Neural cell (in vitro differentiated cells): ENCODE data around the gene ERCC3.

Experiments used
- EP300 ChIP-seq: fragments of 450-650 bp; conservative IDR thresholded peaks from 2 replicates; pipeline ENCODE4 v1.6.1; 2014; ENCODE audit warnings: antibody characterized with exemption, mild to moderate bottlenecking, moderate library complexity; ENCODE audit not compliant: poor library complexity, severe bottlenecking
- EZH2 ChIP-seq: fragments of 200-600, 300-800 bp; shearing (Covaris generic), sonication (generic); IDR thresholded peaks from 2 replicates; pipeline ENCODE4 v1.6.1; 2014; ENCODE audit warnings: antibody characterized with exemption, low read length, borderline replicate concordance, mild to moderate bottlenecking; ENCODE audit not compliant: insufficient read depth, poor library complexity, severe bottlenecking
- MXI1 ChIP-seq: fragments of 450-650 bp; conservative IDR thresholded peaks from 2 replicates; pipeline ENCODE4 v1.6.1; 2014; ENCODE audit warnings: antibody characterized with exemption, mild to moderate bottlenecking; ENCODE audit not compliant: poor library complexity, severe bottlenecking
- POLR2AphosphoS5 ChIP-seq: IDR thresholded peaks from 2 replicates; pipeline ENCODE4 v1.6.1; 2012
- REST ChIP-seq: IDR thresholded peaks from 2 replicates; pipeline ENCODE4 v1.6.1; 2012; ENCODE audit warnings: borderline replicate concordance
- SMC3 ChIP-seq: fragments of 450-650 bp; conservative IDR thresholded peaks from 2 replicates; pipeline ENCODE4 v1.6.1; 2014; ENCODE audit warnings: antibody characterized with exemption, mild to moderate bottlenecking, moderate library complexity; ENCODE audit not compliant: poor library complexity
- TAF1 ChIP-seq: IDR thresholded peaks from 2 replicates; pipeline ENCODE4 v1.6.1; 2012; ENCODE audit warnings: low read depth
- TF ChIP-seq, protein P1 (sequence below): fragments of 450-650 bp; IDR thresholded peaks from 2 replicates; pipeline ENCODE4 v1.5.1; 2014; ENCODE audit warnings: antibody characterized with exemption, mild to moderate bottlenecking, moderate library complexity; ENCODE audit not compliant: poor library complexity, severe bottlenecking

DNA sequence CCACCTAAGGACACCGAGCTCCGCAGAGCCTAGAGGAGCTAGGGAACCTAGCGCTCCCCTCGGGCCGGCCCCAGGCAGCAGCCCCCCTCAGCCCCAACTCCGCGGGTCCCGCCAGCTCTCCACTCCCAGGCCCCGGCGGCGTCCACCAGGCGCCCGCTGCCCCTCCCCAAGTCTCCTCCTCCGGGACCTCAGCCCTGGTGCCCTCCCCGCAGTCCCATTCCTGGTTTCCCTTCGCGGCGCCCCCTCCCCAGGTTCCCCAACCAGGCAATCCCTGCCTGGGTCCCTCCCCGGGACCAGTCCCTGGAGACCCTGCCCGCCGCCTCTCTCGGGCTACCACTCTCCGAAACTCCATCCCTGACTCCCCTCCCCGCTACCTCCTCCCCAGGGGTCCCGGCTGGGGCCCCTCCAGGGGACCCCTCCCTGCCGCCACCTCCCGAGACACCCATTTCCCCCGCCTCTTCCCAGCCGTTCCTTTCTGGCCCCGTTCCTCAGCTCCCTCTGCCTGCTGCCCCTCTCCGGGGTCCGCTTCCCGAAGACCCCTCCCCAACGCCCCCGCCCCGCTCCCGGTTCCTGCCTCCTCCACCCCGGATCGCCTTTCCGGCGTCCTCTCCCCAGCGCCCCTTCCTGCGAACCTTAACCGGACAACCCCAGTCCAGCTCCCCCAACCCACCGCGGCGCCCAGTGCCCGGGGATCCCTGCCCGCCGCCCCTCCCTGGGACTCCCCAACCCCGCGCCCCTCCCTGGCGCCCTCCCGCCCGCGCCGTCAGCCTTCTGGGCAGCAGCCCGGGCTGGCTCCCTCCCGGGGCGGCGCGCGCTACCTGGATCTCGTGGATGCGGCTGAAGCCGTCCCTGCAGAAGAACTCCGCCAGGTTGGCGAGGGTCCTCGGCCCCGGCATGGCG lies 74.5 kb downstream of the ERCC3 start:
- TF ChIP-seq, protein P1, sequence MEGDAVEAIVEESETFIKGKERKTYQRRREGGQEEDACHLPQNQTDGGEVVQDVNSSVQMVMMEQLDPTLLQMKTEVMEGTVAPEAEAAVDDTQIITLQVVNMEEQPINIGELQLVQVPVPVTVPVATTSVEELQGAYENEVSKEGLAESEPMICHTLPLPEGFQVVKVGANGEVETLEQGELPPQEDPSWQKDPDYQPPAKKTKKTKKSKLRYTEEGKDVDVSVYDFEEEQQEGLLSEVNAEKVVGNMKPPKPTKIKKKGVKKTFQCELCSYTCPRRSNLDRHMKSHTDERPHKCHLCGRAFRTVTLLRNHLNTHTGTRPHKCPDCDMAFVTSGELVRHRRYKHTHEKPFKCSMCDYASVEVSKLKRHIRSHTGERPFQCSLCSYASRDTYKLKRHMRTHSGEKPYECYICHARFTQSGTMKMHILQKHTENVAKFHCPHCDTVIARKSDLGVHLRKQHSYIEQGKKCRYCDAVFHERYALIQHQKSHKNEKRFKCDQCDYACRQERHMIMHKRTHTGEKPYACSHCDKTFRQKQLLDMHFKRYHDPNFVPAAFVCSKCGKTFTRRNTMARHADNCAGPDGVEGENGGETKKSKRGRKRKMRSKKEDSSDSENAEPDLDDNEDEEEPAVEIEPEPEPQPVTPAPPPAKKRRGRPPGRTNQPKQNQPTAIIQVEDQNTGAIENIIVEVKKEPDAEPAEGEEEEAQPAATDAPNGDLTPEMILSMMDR = no peak
- no peak for TF ChIP-seq TAF1
- TF ChIP-seq REST = no peak
- TF ChIP-seq EP300 = no peak
- no peak for TF ChIP-seq POLR2AphosphoS5
- no peak for TF ChIP-seq EZH2
- no peak for TF ChIP-seq SMC3
- TF ChIP-seq MXI1 = no peak
